Measurements from ENCODE around the gene TTLL7. TPM values are rescaled to one million over a fixed set of nuclear protein-coding genes. Genes with fewer than 3 reads are reported as not detected.
"Not testable (repeated sequence)": the region's sequence is repeated elsewhere in the genome, so short reads cannot be mapped to it uniquely, and the experiment has no call there.

The TTLL7 gene
- total RNA-seq, 1 donor from 2014 or later = 3.3 TPM

DNA sequence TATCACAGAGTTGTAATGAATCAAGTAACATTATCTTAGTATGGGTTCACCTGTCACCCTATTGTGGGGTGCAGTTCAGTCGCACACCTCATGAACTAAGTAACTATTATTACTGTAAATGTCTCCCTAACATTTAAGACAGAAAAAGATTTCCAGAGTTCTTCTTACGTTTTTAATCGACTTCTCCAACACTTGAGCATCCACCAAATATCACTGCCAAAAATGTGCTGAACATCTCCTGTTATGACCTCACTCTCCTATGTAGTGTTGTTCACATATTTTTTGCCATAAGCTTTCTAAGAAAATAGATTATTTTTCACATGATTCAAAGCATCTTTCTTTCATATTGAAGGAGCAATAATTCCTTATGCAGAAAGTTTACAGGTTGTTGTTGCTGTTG, 1.3 kb downstream of the TTLL7 start:
- ATAC-seq (no peak), DNase-seq (no peak)
- intact Hi-C loops (cut with micrococcal nuclease) = no loop called here

DNA sequence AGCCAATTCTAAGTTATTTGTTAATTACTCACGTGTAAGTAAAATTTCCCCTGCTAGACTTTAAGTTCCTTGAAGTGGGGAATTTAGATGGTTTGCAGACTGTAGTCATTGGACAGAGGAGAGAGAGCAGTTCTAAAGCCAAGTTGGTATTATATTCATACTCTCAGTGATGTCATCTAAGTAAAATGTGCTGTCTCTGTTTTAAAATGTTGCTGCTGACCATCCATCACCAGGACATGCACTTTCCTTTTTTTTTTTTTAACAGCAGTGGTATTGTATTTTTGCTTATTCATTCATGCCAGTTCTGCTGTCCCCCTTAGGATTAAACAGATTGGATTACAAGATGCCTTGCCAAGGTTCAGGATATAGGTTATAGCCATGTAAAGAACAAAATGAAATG, 2.3 kb downstream of the TTLL7 start:
- DNase-seq = no peak
- intact Hi-C loops (cut with micrococcal nuclease) = no loop called here
- ATAC-seq = no peak

DNA sequence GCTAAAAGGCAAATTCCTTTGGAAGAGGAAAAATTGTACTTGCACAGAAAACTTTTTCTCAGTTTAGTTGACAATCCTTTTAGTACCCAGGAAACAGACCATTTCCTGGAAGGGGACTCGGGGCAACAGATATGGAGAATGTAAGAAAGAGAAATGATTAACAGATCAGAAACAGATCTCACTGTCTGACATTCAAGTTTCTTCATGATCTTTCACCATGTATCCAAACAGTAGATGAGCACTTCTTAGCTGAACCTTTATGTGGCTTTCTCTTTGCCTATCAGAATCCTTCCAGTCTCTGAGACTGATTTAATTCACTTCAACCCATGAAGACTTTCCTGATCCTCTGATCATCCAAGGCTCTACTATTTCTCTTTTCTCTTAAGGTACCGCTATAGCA, 2.7 kb downstream of the TTLL7 start:
- intact Hi-C loops (cut with micrococcal nuclease) = no loop called here
- ATAC-seq (no peak), DNase-seq (no peak)

DNA sequence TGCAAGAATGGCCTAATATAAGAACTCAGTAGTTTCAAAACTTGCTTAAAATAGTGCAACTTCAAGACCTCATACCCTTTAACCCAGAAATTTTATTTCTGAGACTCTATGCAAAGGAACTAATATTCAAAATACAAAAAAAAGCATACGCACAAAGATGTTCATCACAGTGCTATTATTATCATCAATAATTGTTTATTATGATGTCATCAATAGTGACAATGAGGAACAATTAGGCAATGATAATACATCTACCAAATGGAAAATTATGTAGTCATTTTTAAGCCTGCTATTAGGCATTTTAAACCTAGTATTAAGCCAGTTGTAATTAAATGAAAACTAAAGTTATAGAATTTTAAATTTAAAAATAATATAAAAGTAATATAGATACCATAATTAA, 3.3 kb downstream of the TTLL7 start:
- intact Hi-C loops (cut with micrococcal nuclease) = no loop called here
- no peak for ATAC-seq
- no peak for DNase-seq

DNA sequence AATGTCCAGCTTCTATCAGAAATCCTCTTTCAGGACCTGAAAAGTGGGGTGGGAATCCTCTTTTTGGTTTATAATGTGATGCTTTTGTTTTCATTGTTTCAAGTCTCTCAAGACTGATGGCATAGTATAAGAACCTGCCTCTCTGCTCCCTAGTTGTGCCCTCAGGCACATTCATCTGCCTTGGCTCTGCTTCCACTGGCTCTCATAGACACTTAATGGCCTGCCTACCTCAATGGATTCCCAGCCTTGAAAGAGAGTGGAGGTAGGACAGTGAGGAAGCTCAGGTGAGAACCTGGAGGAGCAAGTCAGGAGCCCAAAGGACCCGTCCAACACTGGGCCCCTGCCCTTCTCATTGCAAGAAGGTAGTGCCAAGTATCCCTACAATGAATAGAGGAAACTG, 4.8 kb downstream of the TTLL7 start:
- ATAC-seq (no peak), DNase-seq (no peak)
- intact Hi-C loops (cut with micrococcal nuclease) = no loop called here

DNA sequence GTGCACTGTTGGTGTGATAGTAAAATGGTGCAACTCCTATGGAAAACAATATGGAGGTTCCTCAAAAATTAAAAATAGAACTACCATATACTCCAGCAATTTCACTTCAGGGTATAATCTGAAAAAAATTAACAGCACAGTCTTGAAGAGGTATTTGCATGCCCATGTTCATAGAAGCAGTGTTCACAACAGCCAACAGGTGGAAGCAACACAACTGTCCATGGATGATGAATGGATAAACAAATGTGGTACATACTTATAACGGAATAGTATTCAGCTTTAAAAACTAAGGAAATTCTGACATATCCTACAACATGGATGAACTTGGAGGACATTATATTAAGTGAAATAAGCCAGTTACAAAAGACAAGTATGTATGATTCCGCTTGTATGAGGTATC, 8.2 kb downstream of the TTLL7 start:
- no peak for ATAC-seq
- intact Hi-C loops (cut with micrococcal nuclease) = no loop called here
- no peak for DNase-seq

DNA sequence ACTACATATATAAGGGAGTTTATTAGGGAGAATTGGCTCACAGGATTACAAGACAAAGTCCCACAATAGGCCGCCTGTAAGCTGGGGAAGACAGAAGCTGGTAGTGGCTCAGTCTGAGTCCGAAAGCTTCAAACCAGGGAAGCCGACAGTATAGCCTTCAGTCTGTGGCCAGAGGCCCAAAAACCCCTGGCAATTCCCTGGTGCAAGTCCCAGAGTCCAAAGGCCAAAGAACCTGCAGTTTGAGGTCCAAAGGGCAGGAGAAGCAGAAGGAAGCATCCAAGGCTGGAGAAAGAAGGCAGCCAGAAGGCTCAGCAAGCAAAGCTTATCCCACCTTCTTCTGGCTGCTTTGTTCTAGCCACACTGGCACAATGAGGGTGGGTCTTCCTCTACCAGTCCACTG, 13.9 kb downstream of the TTLL7 start:
- ATAC-seq = no peak
- no peak for DNase-seq
- intact Hi-C loops (cut with micrococcal nuclease) = no loop called here

DNA sequence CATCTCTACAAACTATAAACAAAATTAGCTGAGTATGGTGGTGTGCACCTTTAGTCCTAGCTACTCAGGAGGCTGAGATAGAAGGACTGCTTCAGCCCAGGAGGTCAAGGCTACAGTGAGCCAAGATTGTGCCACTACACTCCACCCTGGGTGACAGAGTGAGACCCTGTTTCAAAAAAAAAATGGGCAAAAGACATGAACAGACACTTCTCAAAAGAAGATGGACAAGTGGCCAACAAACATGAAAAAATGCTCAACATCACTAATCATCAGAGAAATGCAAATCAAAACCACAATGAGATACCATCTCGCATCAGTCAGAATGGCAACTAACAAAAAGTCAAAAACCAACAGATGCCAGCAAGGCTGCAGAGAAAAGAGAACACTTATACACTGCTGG, 15.0 kb downstream of the TTLL7 start:
- ATAC-seq; intact Hi-C loops (cut with micrococcal nuclease); DNase-seq: not testable (repeated sequence)

DNA sequence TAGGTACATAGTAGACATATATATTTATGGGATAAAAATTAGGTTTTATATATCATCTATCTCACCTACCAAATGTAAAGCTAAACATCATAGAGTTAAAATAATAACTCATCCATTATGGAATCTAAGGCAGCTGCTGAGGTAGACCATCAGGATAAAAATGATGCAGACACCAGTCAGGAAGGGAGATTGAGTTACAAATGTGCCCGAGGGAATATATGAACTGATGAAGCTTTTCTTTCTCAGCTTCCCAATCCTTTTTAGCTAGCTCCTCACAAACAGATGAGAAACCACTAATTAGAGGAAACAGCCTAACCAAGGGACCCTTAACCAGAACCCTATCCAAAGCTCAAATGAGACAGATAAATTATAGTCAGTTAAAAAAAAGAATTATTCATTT, 20.9 kb downstream of the TTLL7 start:
- DNase-seq = no peak
- ATAC-seq = no peak
- intact Hi-C loops (cut with micrococcal nuclease) = no loop called here

DNA sequence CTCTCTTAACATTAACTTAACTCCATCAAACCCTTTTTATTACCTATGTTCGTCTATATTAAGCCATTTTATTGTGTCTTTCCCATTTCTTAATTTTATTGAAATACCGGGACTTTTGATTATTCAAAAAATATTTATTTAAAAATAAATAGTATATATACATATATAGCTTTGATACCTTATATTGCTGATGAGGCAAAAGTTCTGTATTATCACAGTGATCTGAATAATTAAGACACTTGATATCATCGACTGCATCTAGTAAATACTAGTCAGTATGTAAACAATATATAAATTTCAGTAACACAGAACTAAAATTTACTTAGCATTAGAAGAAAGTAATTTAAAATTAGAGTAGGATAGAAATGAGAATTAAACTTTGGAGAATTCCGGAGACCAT, 22.0 kb downstream of the TTLL7 start:
- DNase-seq (no peak), ATAC-seq (no peak)
- intact Hi-C loops (cut with micrococcal nuclease) = no loop called here

DNA sequence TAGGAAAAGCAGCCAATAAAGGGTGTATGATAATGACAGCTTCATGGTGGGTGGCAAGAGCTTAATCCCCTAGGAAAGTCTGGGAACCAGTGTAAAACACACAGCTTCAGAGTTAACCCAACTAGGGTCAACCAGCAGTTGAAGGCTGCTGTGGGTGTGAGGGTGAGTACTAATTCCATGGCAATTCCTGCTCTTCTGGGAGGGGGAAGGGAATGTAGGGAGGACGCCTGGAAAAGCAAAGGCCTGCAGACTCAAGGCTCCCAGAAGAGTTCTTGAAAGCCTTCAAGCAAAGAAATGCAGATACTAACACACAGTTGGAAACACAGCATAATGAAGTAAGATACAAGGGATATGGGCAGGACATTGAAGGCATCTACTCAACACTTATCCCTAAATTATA, 28.1 kb downstream of the TTLL7 start:
- ATAC-seq (no peak), DNase-seq (no peak)
- intact Hi-C loops (cut with micrococcal nuclease) = no loop called here

DNA sequence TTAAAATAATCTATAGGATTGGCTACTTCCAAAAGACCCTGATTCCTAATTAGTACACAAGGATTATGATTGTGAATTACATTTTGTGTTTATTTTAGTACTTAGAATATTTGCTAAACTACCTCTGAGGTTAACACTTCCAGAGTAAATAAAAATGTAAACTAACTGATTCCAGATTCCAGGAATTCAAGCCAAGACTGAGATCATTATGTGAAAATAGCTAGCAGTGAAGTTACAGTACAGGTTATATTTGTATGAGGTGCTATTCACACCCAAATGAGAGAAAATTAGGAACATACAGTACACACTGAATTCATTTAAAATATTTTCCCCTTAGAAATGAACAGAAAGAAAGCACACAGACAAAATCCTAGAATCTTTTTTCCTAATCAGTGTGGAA, 28.8 kb downstream of the TTLL7 start:
- ATAC-seq (peak; percentile 45), DNase-seq (no peak)
- intact Hi-C loops (cut with micrococcal nuclease) = no loop called here

DNA sequence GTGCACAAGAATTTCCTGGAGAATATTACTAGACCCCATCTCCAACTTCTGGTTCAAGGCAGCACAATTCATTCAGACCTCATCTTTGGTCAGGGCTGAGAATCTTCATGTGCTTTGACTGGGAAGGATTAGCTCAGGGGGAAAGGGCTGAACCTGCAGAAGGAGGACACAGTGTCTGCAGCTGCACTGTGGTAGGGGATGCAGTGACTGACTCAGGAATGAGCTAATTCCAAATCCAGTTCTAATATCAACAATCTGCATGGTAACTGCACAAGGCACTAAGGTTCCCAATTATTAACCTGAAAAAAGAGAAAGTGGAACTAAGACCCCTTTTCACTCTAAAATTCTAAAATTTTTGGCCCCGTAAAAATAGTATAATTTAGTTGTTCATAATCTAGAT, 31.6 kb downstream of the TTLL7 start:
- intact Hi-C loops (cut with micrococcal nuclease) = no loop called here
- no peak for ATAC-seq
- no peak for DNase-seq

DNA sequence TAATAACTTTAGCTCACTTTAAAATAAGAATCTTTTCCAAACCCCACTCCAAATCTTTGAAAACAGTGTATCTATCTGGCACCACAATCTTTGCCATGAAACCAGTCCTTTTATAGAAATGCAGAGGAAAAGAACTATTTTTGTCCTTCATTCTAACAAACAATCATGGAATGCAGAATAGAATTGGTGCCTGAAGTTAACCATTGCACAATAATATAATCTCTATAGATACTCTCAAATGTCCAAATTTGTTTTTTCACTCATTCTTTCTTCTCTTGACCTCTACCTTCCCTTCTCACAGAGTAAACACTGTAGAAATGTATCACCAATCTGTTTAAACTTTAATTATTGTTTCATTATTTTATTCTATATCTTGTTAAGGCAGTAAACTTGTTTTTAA, 34.8 kb downstream of the TTLL7 start:
- ATAC-seq (no peak), DNase-seq (no peak)
- intact Hi-C loops (cut with micrococcal nuclease) = no loop called here

DNA sequence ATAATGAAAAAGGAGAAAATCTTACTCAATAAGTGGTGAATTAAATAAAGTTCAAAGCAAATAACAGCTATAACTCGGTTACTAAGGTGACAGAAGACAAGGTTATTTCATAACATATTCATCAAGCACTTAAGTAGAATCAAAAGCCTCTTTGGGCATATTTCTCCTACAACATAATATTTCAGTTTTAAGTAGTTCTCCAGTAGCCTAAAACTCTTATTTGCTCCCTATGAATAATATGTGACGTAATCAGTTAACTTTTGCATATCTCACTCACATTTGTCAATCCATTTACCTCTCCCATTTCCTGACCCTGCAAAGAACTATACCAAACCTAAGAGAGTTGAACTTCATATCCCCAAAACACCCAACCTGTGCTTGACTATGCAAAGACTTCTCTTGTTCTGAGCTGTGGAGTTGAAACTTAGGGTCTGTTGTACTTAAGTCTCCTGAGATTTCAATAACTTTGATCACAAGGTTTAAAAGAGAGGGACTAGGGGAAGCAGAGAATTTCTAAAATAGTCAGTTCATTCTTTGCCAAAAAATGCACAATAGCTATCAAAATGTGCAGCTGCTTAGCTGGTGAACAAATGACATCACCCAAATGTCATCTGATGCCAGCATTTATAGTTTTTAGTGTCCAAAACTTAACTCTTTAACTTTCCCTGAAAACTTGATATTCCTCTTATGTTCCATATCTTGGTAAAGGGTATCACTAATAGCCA, 37.2 kb downstream of the TTLL7 start:
- intact Hi-C loops (cut with micrococcal nuclease) = no loop called here
- DNase-seq (no peak), ATAC-seq (no peak)

DNA sequence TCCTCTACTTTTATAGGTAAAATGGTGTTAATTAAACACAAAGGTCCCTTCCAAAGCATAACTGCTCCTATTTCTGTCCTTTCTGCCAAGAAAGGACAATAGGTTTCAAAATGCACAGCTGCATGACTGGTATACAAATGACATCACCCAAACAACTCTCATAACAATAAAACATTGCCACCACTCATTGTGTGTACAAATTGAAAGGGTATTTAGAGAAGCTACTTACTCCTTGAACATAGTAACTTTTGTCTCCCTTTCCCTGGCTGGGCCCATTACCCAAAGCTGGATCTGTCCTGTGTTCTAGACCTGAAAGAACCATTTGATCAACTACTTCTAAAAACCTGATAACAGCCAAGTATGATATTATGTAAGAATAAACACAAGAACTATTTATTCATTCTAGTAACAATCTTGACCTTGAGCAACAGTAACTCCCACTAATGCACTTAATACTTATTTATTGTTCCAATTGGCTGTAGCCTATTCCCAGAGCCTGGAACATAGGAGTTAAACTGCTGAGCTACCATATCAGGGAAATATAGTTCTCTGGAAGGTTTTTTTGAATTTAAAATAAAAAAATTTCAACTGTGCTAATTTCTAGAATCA, 38.2 kb downstream of the TTLL7 start:
- no peak for DNase-seq
- ATAC-seq = no peak
- intact Hi-C loops (cut with micrococcal nuclease) = no loop called here

DNA sequence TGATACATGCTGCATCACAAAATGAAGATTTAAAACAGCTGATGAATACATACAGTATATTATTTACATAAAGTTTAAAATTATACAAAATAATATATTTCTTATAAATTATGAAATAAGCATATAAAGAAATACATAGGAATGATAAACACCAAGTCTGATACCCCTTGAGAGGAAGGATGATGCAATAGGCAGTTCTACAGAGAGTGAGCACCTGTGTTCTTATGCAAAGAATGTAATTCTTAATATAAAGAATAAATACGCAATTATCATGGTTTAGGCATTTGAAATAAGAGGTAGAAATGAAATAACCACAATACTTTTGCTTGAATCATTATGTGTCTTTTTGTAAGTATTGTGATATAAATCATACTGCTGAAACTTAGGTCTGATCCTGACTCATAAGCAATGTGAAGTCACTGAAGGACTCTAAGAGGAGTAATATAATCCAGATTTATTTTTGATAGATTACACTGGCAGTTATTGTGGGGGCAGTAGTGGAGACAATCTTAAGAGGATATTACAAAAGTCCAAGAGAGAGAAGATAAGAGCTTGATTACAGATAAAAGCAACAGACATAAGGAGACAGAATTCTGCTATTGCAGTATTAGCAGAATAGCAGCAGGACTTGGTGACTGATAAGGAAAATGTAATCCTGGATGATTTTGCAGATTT, 39.0 kb downstream of the TTLL7 start:
- ATAC-seq (no peak), DNase-seq (no peak)
- intact Hi-C loops (cut with micrococcal nuclease) = no loop called here

DNA sequence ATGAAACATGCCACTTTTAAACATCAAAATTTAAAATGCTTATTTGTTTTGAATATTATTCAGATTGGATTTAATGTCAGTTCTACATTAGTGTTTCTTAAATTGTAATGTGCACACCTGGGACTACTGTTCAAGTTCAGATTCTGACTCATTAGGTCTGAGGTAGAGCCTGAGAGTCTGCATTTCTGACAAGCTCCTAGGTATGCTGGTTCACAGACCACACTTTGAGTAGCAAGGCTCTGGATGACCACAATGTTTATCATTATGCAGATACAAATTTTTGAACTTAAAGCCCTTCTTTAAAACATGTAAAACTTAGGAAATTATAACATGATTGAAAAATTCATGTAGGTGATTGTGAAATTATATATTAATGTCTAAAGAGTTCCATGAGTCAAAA, 40.2 kb downstream of the TTLL7 start:
- DNase-seq = no peak
- no peak for ATAC-seq
- intact Hi-C loops (cut with micrococcal nuclease) = no loop called here

DNA sequence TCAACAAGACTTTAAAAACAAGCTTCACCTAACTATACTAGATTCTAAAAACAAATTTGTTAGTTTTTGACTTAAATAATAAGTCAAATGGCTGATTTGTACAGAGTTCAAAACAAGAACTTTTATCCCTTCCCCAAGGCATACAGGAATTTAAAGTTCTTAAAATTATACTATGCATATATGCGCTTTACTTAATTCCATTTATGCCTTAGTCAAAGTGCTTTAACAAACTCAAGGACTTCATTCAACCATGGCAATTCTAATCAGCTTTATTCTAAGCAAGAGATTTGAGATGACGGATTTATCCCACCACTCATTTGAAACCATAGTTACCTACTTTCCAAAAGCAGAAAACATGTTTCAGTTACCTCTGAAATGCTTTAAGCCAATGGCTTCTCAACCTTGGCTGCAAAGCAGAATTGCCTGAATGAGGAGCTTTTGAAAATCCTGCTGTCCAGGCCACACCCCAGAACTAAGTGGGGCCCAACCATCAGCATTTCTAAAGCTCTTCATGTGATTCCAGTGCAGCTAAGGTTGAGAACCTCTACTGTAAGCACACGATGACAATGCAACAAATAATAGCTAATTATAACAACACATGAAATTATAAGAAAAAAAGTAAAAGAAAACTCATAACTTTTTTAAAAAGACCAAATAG, 44.6 kb downstream of the TTLL7 start:
- intact Hi-C loops (cut with micrococcal nuclease) = no loop called here
- no peak for ATAC-seq
- no peak for DNase-seq

DNA sequence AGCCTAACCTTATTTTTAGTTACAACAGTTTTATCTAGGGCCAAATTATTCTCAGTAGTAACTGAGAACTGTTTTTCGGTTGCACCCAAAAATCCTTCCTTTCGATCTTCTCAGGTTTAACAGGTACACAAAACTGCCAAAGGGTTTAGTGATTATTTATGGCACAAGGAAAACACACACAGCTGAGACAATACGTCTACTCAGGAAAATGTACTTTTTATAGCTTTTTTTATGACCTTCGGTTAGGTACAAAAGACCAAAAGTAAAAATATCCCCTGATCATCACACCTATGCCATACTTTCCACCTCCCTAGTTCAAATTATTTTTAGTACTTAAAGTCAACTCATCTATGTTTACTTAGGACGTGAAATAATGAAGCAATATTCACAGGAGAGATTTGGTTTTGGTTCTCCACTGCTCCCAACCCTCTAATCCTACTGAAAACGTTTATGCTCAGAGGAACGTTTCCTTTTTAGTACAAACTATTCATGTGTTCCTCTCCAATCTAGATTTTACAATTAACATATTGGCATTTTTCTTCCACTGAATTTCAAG, 48.7 kb downstream of the TTLL7 start:
- DNase-seq (no peak), ATAC-seq (no peak)
- intact Hi-C loops (cut with micrococcal nuclease) = no loop called here

Data from left ventricle myocardium superior (tissue), 1 donor.